SU-DHL-6 (cell line): ENCODE data around the gene FRMPD2.

Experiments
- CTCF ChIP-seq: fragments of 200-600 bp; sonication (generic); IDR thresholded peaks from one replicate; pipeline ENCODE4 v1.5.1; 2017; ENCODE audit warnings: antibody characterized with exemption, mild to moderate bottlenecking, low read length, moderate library complexity; ENCODE audit not compliant: insufficient read depth, poor library complexity, severe bottlenecking
- EZH2phosphoT487 ChIP-seq: fragments of 200-600 bp; sonication (generic), shearing (Covaris generic); conservative IDR thresholded peaks from 2 replicates; pipeline ENCODE4 v1.6.1; 2018; ENCODE audit warnings: mild to moderate bottlenecking, antibody characterized with exemption, low read length, moderate library complexity, mixed read lengths

DNA sequence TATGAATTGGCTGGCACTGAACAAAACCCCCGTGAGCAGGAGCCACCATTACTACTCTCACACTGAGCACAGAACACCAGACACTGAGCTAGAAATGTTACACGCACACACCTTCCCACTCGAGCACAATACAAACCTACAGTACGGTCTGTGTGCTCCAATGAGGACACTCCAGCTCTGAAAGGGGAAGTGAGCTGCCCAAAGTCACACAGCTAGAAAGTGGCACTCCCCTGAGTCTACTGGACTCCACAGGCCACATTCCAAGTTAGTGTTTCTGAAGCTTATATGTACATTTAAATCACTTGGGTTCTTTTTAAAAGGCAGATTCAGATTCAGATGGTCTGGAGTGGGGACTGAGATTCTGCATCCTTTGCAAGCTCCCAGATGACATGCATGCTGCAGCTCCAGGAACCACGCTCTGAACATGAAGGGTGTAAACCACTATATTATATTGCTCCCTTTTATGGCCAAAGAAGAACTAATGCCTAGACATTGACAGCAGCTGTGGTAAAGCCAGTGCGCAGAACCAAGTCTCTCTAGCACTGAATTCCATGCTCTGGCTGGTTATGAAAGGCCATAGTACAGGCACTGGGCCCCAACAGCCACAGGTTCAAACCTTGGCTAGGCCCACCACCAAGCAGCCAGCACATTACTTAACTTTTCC, 77.1 kb downstream of the FRMPD2 start:
- TF ChIP-seq CTCF: no peak
- TF ChIP-seq EZH2phosphoT487: no peak
